HG02571 (cell line): ENCODE results near the gene AMY1A.
"Not testable (repeated sequence)": the region's sequence is repeated elsewhere in the genome, so short reads cannot be mapped to it uniquely, and the experiment has no call there.

Experiments used
- ATAC-seq: cut with Tn5 transposase; IDR thresholded peaks from one replicate; pipeline ENCODE4 v1.9.1; 2021; ENCODE audit warnings: mild to moderate bottlenecking, moderate library complexity; ENCODE audit not compliant: unreplicated experiment

The AMY1A gene

GRCh38 chr1:103655460-103655859, at the start of gene AMY1A:
AMY1A (plus strand) TSS chr1:103655760; CDS start chr1:103656331, 571 bp downstream.
- not testable (repeated sequence) for ATAC-seq

- no peak for ATAC-seq
Observed at GRCh38 chr1:103616362-103616761, 39.2 kb upstream of the AMY1A start.

- not testable (repeated sequence) for ATAC-seq
Observed at GRCh38 chr1:103616994-103617477, 38.5 kb upstream of the AMY1A start, which contains the start of gene AMY2A. AMY2A (plus strand) TSS chr1:103617427; CDS start chr1:103617441, 14 bp downstream.

- not testable (repeated sequence) for ATAC-seq
Observed at GRCh38 chr1:103627436-103627835, 28.1 kb upstream of the AMY1A start.

- ATAC-seq, result not testable (repeated sequence)
Observed at GRCh38 chr1:103641194-103641593, 14.4 kb upstream of the AMY1A start.

- not testable (repeated sequence) for ATAC-seq
Observed at GRCh38 chr1:103643908-103644307, 11.7 kb upstream of the AMY1A start.

- not testable (repeated sequence) for ATAC-seq
Observed at GRCh38 chr1:103650305-103650704, 5.3 kb upstream of the AMY1A start.

- not testable (repeated sequence) for ATAC-seq
Observed at GRCh38 chr1:103650889-103651288, 4.7 kb upstream of the AMY1A start.

- ATAC-seq, result not testable (repeated sequence)
Observed at GRCh38 chr1:103654133-103654532, 1.4 kb upstream of the AMY1A start.

GRCh38 chr1:103676335-103676734, 20.8 kb downstream of the AMY1A start:
- ATAC-seq, result not testable (repeated sequence)

- not testable (repeated sequence) for ATAC-seq
Observed at GRCh38 chr1:103696110-103696509, 40.5 kb downstream of the AMY1A start, which contains the start of gene AMY1B. AMY1B (minus strand) TSS chr1:103696210; CDS start chr1:103695639, 571 bp downstream.

GRCh38 chr1:103697430-103697829, 41.9 kb downstream of the AMY1A start:
- ATAC-seq, result not testable (repeated sequence)

GRCh38 chr1:103700669-103701068, 45.1 kb downstream of the AMY1A start:
- not testable (repeated sequence) for ATAC-seq

GRCh38 chr1:103701256-103701655, 45.7 kb downstream of the AMY1A start:
- ATAC-seq, result not testable (repeated sequence)

- ATAC-seq, result not testable (repeated sequence)
Observed at GRCh38 chr1:103707670-103708069, 52.1 kb downstream of the AMY1A start.

- not testable (repeated sequence) for ATAC-seq
Observed at GRCh38 chr1:103710381-103710780, 54.8 kb downstream of the AMY1A start.
